Vagina (tissue), 2 donors: Measurements from ENCODE around the gene TDRD6.

Experiments used
- POLR2A ChIP-seq, 2 donors: fragments of 450-650 bp; IDR thresholded peaks; one replicate each; pipeline ENCODE4 v1.6.1; 2017; ENCODE audit warnings: antibody characterized with exemption in 2 of 2, mild to moderate bottlenecking in 2 of 2, moderate library complexity in 2 of 2
- POLR2AphosphoS5 ChIP-seq, 2 donors: sonication (generic); formaldehyde crosslinking; IDR thresholded peaks; one replicate each; pipeline ENCODE4 v1.9.0; 2017; ENCODE audit warnings: antibody characterized with exemption in 2 of 2, mild to moderate bottlenecking in 2 of 2, low read depth in 1 of 2; ENCODE audit not compliant: insufficient read depth in 1 of 2
- TF ChIP-seq, protein P1 (sequence below), 3 experiments: fragments of 450-650 bp in 2 of 3; fragments of 200-600 bp in 1 of 3; sonication (generic) in 1 of 3; IDR thresholded peaks; one replicate each; pipeline ENCODE4 v1.5.1; 2017 to 2019; ENCODE audit warnings: antibody characterized with exemption in 3 of 3, mild to moderate bottlenecking in 2 of 3, moderate library complexity in 2 of 3

DNA sequence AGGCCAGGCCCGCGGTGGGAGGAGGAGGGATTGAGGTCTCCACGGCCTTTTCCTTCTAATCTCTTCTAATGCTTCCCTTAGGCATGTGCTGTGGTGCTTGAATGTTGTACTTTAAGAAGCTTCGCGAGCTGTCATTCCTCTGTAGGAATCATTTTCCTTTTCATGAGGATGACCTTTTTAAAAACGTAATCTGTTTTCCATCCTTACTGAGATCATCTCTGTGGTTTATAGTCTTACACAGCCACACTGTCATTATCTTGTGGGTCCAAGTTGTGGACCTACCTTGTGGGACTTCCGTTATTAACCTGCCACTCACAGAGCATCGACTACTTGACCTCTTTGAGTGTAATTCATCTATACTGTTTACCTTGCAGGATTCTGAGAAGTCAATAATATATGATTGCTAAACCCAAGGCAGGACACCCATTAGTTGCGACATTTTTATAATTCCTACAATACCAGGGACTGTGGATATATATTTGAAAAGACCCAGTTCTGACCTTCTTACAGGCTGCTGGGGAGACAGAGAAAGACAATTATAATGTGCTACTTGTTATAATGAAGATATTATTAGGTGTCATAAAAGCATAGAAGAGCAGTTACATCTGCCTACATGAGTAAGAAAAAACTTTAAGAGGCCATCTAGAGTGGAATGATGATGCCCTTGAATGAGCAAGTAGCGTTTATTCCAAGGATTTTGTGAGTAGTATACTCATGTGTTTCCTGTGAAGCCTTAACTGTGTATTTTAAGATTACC, 34.1 kb upstream of the TDRD6 start:
- TF ChIP-seq POLR2A (IDR thresholded peaks at IDR 0.05) = no peak
- TF ChIP-seq, protein P1, sequence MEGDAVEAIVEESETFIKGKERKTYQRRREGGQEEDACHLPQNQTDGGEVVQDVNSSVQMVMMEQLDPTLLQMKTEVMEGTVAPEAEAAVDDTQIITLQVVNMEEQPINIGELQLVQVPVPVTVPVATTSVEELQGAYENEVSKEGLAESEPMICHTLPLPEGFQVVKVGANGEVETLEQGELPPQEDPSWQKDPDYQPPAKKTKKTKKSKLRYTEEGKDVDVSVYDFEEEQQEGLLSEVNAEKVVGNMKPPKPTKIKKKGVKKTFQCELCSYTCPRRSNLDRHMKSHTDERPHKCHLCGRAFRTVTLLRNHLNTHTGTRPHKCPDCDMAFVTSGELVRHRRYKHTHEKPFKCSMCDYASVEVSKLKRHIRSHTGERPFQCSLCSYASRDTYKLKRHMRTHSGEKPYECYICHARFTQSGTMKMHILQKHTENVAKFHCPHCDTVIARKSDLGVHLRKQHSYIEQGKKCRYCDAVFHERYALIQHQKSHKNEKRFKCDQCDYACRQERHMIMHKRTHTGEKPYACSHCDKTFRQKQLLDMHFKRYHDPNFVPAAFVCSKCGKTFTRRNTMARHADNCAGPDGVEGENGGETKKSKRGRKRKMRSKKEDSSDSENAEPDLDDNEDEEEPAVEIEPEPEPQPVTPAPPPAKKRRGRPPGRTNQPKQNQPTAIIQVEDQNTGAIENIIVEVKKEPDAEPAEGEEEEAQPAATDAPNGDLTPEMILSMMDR (IDR thresholded peaks at IDR 0.05) = no peak
- no peak for TF ChIP-seq POLR2AphosphoS5 (IDR thresholded peaks at IDR 0.05; ENCODE audit: insufficient read depth in 1 of 2, low read depth in 1 of 2)
